HepG2 (cell line): Measurements from ENCODE around the gene TTLL12. TPM values are rescaled to one million over a fixed set of nuclear protein-coding genes. Genes with fewer than 3 reads are reported as not detected.

ENCODE experiments used
- HCFC1 ChIP-seq: fragments of 150-350 bp; IDR thresholded peaks from 2 replicates; pipeline ENCODE4 v1.6.1; 2014; ENCODE audit warnings: low read depth, low read length
- RORA ChIP-seq: sonication (generic); formaldehyde crosslinking; IDR thresholded peaks from 2 replicates; pipeline ENCODE4 v1.5.0; 2020; ENCODE audit warnings: mild to moderate bottlenecking, missing genetic modification reagents, moderate library complexity
- SP140L ChIP-seq: sonication (generic); formaldehyde crosslinking; IDR thresholded peaks from 2 replicates; pipeline ENCODE4 v1.4.0; 2020; ENCODE audit warnings: missing genetic modification reagents, borderline replicate concordance
- ZNF3 ChIP-seq: IDR thresholded peaks from 2 replicates; pipeline ENCODE4 v1.7.0; 2017; ENCODE audit warnings: inconsistent platforms
- ZNF564 ChIP-seq: sonication (generic); formaldehyde crosslinking; IDR thresholded peaks from 2 replicates; pipeline ENCODE4 v1.8.1; 2023; ENCODE audit warnings: mild to moderate bottlenecking, missing genetic modification reagents
- ZNF850 ChIP-seq: sonication (generic); formaldehyde crosslinking; conservative IDR thresholded peaks from 2 replicates; pipeline ENCODE4 v1.9.0; 2021; ENCODE audit warnings: mild to moderate bottlenecking, missing genetic modification reagents
- polyA plus RNA-seq, 8 experiments: library from polyadenylated mRNA; depleted of rRNA in 3 of 8; stranded (reverse) in 7 of 8; unstranded in 1 of 8; fragments of >200 nt; fragmentation: Illumina TruSeq in 4 of 8; extraction: Trizol in 4 of 8; gene quantifications; 2 replicates each; pipeline versions ENCODE4 v1.2.1 to v1.2.3, GENCODE V29; 2011 to 2016; ENCODE audit warnings: low read depth in 4 of 8, missing spikeins in 1 of 8, mixed read lengths in 1 of 8; ENCODE audit not compliant: insufficient read depth in 1 of 8
- total RNA-seq, 5 experiments: library from RNA; depleted of rRNA; stranded (reverse); fragments of >200 nt; fragmentation: Illumina TruSeq; extraction: Trizol; gene quantifications; 2 replicates each; pipeline ENCODE4 v1.2.3, GENCODE V29; 2016; ENCODE audit warnings: low read depth in 1 of 5
- TF ChIP-seq, protein P1 (sequence below): sonication (generic); formaldehyde crosslinking; IDR thresholded peaks from 2 replicates; pipeline ENCODE4 v1.5.1; 2020; ENCODE audit warnings: missing genetic modification reagents, mild to moderate bottlenecking, borderline replicate concordance
- TF ChIP-seq, protein P2 (sequence below): sonication (generic); formaldehyde crosslinking; IDR thresholded peaks from 2 replicates; pipeline ENCODE4 v1.9.0; 2021; ENCODE audit warnings: missing genetic modification reagents, mild to moderate bottlenecking, borderline replicate concordance
- TF ChIP-seq, protein P3 (sequence below): sonication (generic); formaldehyde crosslinking; IDR thresholded peaks from 2 replicates; pipeline ENCODE4; 2020; ENCODE audit warnings: missing genetic modification reagents, mild to moderate bottlenecking, borderline replicate concordance

TTLL12 gene
- total and polyA plus RNA-seq, 2 of the 13 experiments (the other 11 are each of a cell fraction or from before 2014, with no cell fraction given), result 11.9 to 38.1 TPM

DNA sequence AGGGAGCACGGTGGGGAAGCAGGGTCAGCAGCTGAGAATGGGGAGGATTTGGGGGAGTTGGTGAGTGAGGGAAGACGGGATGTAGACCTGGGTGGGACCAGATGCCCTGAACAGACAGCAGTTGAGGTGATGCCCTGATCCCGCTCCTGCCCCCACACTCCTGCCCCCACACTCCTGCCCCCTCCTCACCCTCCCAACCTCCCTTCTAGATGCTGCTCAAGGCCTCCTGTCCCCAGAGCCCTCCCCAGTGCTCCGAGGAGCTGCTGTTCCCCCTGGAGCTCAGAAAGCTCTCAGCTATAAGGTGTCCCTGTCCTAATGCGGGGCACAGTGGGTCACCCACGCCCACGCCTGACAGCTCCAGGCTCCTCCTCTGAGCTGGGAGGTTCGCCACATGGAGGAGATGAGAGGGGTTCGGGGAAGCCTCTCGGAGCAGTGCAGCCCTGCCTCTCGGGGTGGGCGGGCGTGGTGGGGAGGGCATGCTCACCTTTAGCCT, 25.1 kb upstream of the TTLL12 start (continued):
- TF ChIP-seq, protein P1, sequence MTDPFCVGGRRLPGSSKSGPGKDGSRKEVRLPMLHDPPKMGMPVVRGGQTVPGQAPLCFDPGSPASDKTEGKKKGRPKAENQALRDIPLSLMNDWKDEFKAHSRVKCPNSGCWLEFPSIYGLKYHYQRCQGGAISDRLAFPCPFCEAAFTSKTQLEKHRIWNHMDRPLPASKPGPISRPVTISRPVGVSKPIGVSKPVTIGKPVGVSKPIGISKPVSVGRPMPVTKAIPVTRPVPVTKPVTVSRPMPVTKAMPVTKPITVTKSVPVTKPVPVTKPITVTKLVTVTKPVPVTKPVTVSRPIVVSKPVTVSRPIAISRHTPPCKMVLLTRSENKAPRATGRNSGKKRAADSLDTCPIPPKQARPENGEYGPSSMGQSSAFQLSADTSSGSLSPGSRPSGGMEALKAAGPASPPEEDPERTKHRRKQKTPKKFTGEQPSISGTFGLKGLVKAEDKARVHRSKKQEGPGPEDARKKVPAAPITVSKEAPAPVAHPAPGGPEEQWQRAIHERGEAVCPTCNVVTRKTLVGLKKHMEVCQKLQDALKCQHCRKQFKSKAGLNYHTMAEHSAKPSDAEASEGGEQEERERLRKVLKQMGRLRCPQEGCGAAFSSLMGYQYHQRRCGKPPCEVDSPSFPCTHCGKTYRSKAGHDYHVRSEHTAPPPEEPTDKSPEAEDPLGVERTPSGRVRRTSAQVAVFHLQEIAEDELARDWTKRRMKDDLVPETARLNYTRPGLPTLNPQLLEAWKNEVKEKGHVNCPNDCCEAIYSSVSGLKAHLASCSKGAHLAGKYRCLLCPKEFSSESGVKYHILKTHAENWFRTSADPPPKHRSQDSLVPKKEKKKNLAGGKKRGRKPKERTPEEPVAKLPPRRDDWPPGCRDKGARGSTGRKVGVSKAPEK (CRISPR knock-in tag), result no peak
- TF ChIP-seq ZNF3 (CRISPR knock-in tag) (no peak), RORA (CRISPR knock-in tag) (no peak), ZNF850 (no peak), SP140L (CRISPR knock-in tag) (no peak), HCFC1 (no peak), ZNF564 (CRISPR knock-in tag) (no peak)
- TF ChIP-seq, protein P2, sequence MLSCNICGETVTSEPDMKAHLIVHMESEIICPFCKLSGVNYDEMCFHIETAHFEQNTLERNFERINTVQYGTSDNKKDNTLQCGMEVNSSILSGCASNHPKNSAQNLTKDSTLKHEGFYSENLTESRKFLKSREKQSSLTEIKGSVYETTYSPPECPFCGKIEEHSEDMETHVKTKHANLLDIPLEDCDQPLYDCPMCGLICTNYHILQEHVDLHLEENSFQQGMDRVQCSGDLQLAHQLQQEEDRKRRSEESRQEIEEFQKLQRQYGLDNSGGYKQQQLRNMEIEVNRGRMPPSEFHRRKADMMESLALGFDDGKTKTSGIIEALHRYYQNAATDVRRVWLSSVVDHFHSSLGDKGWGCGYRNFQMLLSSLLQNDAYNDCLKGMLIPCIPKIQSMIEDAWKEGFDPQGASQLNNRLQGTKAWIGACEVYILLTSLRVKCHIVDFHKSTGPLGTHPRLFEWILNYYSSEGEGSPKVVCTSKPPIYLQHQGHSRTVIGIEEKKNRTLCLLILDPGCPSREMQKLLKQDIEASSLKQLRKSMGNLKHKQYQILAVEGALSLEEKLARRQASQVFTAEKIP (CRISPR knock-in tag), result no peak
- TF ChIP-seq, protein P3, sequence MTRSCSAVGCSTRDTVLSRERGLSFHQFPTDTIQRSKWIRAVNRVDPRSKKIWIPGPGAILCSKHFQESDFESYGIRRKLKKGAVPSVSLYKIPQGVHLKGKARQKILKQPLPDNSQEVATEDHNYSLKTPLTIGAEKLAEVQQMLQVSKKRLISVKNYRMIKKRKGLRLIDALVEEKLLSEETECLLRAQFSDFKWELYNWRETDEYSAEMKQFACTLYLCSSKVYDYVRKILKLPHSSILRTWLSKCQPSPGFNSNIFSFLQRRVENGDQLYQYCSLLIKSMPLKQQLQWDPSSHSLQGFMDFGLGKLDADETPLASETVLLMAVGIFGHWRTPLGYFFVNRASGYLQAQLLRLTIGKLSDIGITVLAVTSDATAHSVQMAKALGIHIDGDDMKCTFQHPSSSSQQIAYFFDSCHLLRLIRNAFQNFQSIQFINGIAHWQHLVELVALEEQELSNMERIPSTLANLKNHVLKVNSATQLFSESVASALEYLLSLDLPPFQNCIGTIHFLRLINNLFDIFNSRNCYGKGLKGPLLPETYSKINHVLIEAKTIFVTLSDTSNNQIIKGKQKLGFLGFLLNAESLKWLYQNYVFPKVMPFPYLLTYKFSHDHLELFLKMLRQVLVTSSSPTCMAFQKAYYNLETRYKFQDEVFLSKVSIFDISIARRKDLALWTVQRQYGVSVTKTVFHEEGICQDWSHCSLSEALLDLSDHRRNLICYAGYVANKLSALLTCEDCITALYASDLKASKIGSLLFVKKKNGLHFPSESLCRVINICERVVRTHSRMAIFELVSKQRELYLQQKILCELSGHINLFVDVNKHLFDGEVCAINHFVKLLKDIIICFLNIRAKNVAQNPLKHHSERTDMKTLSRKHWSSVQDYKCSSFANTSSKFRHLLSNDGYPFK (CRISPR knock-in tag), result no peak
